ENCODE measurements around the gene KRTAP5-1. TPM values are rescaled to one million over a fixed set of nuclear protein-coding genes. Genes with fewer than 3 reads are reported as not detected.

Gene KRTAP5-1
- total RNA-seq, 2 experiments from 2014 or later, result not detected

DNA sequence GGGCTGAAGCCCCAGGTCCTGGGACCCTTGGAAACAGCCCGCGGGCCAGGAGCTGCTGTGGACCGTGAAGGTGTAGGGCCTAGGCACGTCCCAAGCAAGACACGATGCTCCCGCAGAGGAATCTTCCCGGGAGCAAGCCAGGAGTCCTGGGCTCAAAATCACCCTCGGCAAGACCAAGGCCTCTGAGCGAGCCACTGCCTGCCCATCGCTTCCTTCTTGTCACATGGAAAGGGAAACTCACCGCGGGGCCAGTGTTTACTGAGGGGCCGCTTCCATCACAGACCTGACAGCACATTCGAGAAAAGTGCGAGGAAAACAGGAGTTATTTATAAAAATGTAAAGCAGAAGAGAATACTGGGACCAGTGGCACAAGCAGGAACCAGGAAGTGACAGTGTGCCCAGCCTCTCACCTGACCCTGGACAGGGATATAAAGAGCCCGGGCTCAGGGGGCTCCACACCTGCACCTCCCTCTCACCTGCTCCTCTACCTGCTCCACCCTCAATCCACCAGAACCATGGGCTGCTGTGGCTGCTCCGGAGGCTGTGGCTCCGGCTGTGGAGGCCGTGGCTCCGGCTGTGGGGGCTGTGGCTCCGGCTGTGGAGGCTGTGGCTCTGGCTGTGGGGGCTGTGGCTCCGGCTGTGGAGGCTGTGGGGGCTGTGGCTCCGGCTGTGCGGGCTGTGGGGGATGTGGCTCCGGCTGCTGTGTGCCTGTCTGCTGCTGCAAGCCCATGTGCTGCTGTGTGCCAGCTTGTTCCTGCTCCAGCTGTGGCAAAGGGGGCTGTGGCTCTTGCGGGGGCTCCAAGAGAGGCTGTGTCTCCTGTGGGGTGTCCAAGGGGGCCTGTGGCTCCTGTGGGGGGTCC lies 44.5 kb upstream of the KRTAP5-1 start, which contains the start of gene KRTAP5-5:
TSS of gene KRTAP5-5 (plus strand) at position 450 of the 860 bp plus-strand sequence. CDS start at position 516, 66 bp downstream.
- ChIA-PET POLR2A (no interaction called here), CTCF (interaction anchor here (0.5 to 3.5 kb wide), 12 partner anchors 10 to 349 kb away, joined by 3 to 28 read pairs (median 6); no protein-coding TSS in a partner anchor)
- H3K27me3 Mint-ChIP-seq, result peaks cover 14% of the 10 kb centered on the region
- H3K36me3 Mint-ChIP-seq (ENCODE audit: low read depth), result no peaks in the 10 kb centered on the region
- no peaks in the 10 kb centered on the region for H3K4me1 Mint-ChIP-seq (ENCODE audit: low read depth)
- intact Hi-C loops (cut with micrococcal nuclease), result no loop called here
- TF ChIP-seq, protein P1, sequence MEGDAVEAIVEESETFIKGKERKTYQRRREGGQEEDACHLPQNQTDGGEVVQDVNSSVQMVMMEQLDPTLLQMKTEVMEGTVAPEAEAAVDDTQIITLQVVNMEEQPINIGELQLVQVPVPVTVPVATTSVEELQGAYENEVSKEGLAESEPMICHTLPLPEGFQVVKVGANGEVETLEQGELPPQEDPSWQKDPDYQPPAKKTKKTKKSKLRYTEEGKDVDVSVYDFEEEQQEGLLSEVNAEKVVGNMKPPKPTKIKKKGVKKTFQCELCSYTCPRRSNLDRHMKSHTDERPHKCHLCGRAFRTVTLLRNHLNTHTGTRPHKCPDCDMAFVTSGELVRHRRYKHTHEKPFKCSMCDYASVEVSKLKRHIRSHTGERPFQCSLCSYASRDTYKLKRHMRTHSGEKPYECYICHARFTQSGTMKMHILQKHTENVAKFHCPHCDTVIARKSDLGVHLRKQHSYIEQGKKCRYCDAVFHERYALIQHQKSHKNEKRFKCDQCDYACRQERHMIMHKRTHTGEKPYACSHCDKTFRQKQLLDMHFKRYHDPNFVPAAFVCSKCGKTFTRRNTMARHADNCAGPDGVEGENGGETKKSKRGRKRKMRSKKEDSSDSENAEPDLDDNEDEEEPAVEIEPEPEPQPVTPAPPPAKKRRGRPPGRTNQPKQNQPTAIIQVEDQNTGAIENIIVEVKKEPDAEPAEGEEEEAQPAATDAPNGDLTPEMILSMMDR (IDR thresholded peaks at IDR 0.05), result no peak
- H3K27ac Mint-ChIP-seq, result no peak within 1 kb of the TSS
- H3K4me3 Mint-ChIP-seq, result no peak within 1 kb of the TSS
- ATAC-seq (no peak), DNase-seq (no peak)
- no peaks in the 10 kb centered on the region for H3K9me3 Mint-ChIP-seq

DNA sequence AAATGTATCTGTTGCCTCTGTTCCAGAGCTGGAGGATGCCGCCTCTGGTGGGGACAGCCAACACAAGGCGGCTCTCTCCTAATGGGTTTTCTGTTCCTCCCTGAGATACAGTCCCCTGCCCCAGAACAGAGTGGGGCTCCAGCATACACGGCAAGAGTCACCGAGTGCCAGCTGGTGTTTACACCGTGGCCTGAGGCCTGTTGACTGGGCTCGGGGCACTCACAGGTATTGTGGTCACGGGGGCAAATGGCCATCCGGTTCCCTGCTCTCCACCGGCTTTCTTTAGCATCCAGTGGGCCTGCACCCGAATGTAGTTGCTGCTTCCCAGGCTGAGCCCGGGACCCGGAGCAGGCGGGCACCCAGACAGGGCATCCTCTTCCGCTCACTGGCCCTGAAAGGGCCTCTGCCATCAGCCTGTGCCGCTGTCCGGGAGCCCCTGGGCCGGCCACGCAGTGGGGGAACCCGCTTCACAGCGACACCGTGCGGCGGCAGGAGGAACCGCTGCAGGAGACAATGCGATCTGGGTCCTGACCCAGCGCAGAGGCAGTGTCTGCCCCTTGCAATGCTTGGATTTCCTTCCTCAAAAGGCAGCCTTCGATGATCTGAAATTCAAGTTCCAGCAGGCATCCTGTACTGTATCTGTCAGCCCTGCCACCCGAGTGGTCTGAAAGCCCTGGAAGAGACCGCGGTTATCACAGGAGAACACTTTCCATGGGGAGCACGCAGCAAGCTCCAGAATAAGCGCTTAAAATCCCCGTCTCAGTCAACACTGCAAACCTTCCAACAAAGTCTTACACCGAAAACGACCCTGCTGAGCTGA lies 43.6 kb upstream of the KRTAP5-1 start:
- intact Hi-C loops (cut with micrococcal nuclease), result no loop called here
- Mint-ChIP-seq H3K9me3 (no peaks in the 10 kb centered on the region), H3K27ac (no peak overlapping the region), H3K4me3 (no peak overlapping the region), H3K36me3 (ENCODE audit: low read depth) (no peaks in the 10 kb centered on the region), H3K4me1 (ENCODE audit: low read depth) (no peaks in the 10 kb centered on the region), H3K27me3 (peaks cover 14% of the 10 kb centered on the region)
- TF ChIP-seq, protein P1 (IDR thresholded peaks at IDR 0.05), result peak; percentile 97
- ChIA-PET CTCF (interaction anchor here (0.5 to 3.5 kb wide), 14 partner anchors 9 to 348 kb away, joined by 3 to 22 read pairs (median 4); no protein-coding TSS in a partner anchor), POLR2A (no interaction called here)
- DNase-seq (peak; percentile 63), ATAC-seq (peak; percentile 99)

DNA sequence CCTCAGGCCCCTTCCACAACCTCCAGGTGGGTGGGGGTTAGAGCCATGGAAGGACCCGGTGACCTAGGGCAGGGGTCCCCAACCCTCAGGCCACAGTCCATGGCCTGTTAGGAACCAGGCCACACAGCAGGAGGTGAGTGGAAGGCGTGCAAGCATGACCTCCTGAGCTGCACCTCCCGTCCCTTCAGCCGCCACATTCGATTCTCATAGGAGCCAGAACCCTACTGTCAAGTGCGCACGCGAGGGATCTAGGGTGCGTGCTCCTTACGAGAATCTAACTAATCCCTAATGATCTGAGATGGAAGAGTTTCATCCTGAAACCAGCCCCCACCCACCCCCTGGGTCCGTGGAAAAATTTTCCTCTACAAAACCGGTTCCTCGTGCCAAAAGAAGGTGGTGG lies 40.5 kb upstream of the KRTAP5-1 start:
- TF ChIP-seq, protein P1 (IDR thresholded peaks at IDR 0.05), result no peak
- Mint-ChIP-seq H3K36me3 (ENCODE audit: low read depth) (no peaks in the 10 kb centered on the region), H3K4me3 (no peak overlapping the region), H3K27ac (no peak overlapping the region), H3K27me3 (peaks cover 11% of the 10 kb centered on the region), H3K9me3 (no peaks in the 10 kb centered on the region), H3K4me1 (ENCODE audit: low read depth) (no peaks in the 10 kb centered on the region)
- ChIA-PET CTCF (interaction anchor here (1.3 to 2.4 kb wide), 2 partner anchors 50 to 79 kb away, joined by 5 to 11 read pairs; no protein-coding TSS in a partner anchor), POLR2A (no interaction called here)
- intact Hi-C loops (cut with micrococcal nuclease), result no loop called here
- ATAC-seq (no peak), DNase-seq (no peak)

DNA sequence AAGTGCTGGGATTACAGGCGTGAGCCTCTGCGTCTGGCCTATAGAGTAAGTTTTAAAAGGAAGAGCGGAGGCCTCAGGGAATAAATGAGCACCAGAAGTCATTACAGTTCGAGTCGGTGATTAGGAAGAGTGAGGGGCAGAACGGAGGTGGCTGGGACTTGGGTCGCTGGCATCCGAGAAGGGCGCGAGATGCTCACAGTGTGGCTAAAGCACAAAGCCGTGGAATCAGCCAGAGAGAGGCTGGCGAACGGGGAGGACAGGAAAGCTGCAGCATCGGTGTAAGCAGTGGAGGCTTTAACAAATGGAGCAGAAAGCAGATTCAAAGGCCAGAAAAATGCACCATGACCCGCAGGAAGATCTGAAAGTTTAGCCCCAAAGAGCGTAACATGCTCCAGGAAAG lies 39.5 kb upstream of the KRTAP5-1 start:
- H3K27ac Mint-ChIP-seq, result no peak overlapping the region
- no peaks in the 10 kb centered on the region for H3K9me3 Mint-ChIP-seq
- H3K4me3 Mint-ChIP-seq, result no peak overlapping the region
- H3K4me1 Mint-ChIP-seq (ENCODE audit: low read depth), result peaks cover 2% of the 10 kb centered on the region
- no peaks in the 10 kb centered on the region for H3K36me3 Mint-ChIP-seq (ENCODE audit: low read depth)
- DNase-seq (no peak), ATAC-seq (no peak)
- peaks cover 10% of the 10 kb centered on the region for H3K27me3 Mint-ChIP-seq
- TF ChIP-seq, protein P1 (IDR thresholded peaks at IDR 0.05), result no peak
- intact Hi-C loops (cut with micrococcal nuclease), result no loop called here
- CTCF ChIA-PET, result interaction anchor here (0.6 to 1.4 kb wide), 3 partner anchors 13 to 342 kb away, joined by 3 to 4 read pairs (median 3); no protein-coding TSS in a partner anchor
- POLR2A ChIA-PET, result no interaction called here

Data from activated CD8-positive, alpha-beta T cell treated with anti-CD3 and anti-CD28 coated beads for 36 hours (primary cell).